HG03066 (cell line): ENCODE results near the gene TRIM41.

Experiments used
- ATAC-seq: cut with Tn5 transposase; IDR thresholded peaks from one replicate; pipeline ENCODE4 v1.9.1; 2021; ENCODE audit warnings: low read depth; ENCODE audit not compliant: unreplicated experiment

TRIM41 gene

GRCh38 chr5:181229996-181230395, 6.9 kb downstream of the TRIM41 start:
- ATAC-seq: no peak

DNA sequence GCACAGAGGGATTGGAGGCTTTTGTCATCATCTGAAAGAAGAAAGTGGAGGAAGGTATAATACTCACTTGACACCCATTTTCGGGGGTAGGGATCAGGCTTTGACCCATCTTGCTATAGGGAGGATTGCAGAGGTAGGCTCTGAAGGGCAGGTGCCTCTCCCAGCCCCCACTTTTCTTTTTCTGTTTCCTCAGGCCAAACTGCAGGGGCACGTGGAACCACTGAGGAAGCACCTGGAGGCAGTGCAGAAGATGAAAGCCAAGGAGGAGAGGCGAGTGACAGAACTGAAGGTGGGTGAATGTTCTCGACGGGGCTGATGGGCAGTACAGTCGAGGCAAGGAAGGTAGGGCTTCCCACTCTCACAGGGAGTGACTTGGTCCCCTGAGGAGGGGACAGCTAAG, 7.5 kb downstream of the TRIM41 start:
- no peak for ATAC-seq

DNA sequence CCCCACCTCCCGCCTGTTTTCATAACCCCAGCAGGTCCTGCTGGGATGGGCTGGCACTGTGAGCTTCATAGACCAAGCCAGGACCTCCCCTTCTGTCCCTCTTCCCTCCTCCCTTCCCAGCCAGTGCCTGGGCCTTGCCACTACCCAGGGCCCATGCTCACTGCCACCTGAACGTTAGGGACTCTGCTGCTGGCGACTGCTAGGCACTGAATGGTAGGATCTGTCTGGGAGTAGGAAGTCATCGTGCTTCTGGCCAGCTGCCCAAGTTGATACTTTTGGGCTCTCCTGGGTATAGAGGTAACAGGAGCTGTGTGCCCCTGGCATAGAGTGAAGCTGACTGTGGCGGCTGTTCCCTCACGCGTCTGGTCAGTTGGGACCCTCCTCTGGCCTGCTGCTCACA, 8.4 kb downstream of the TRIM41 start:
- no peak for ATAC-seq

- ATAC-seq: no peak
Observed at GRCh38 chr5:181232593-181232992, 9.5 kb downstream of the TRIM41 start.

GRCh38 chr5:181233088-181233800, 10.2 kb downstream of the TRIM41 start:
- ATAC-seq: no peak

GRCh38 chr5:181233801-181234454, 10.8 kb downstream of the TRIM41 start:
- ATAC-seq: no peak

- no peak for ATAC-seq
Observed at GRCh38 chr5:181234455-181235306, 11.6 kb downstream of the TRIM41 start.

GRCh38 chr5:181235323-181235688, 12.2 kb downstream of the TRIM41 start:
- ATAC-seq: no peak

- ATAC-seq: no peak
Observed at GRCh38 chr5:181235689-181236366, 12.7 kb downstream of the TRIM41 start.

- ATAC-seq: no peak
Observed at GRCh38 chr5:181236471-181236870, 13.4 kb downstream of the TRIM41 start.

GRCh38 chr5:181236954-181237641, 14.0 kb downstream of the TRIM41 start:
- ATAC-seq: no peak

DNA sequence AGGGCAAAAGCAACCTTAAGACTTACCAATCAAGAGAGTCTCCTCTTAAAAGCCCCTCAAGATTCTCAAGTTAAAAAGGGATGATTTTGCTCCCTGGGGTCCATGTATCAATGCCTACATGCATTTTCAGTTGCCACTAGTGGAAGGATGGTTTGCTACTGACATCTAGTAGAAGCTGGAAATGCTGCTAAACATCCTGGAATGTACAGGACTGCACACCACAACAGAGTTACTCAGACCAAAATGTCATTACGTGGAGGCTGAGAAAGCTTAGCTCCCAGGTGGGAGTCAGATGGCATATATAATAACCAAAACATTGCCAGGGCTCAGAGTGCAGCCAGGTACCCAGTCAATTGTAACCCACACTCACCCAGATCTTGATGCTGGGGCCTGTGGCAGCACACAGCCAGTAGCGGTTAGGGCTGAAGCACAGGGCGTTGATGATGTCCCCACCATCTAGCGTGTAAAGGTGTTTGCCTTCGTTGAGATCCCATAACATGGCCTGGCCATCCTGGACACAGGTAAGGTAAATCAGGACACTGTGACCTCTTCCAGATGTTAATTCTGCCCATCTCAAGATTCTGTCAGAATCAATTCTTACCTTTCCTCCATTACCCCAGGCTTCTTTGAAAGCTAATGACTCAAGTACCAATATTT, 14.8 kb downstream of the TRIM41 start:
- no peak for ATAC-seq

GRCh38 chr5:181239062-181239663, 16.1 kb downstream of the TRIM41 start:
- ATAC-seq: no peak

- ATAC-seq: no peak
Observed at GRCh38 chr5:181241393-181241975, 18.4 kb downstream of the TRIM41 start.

DNA sequence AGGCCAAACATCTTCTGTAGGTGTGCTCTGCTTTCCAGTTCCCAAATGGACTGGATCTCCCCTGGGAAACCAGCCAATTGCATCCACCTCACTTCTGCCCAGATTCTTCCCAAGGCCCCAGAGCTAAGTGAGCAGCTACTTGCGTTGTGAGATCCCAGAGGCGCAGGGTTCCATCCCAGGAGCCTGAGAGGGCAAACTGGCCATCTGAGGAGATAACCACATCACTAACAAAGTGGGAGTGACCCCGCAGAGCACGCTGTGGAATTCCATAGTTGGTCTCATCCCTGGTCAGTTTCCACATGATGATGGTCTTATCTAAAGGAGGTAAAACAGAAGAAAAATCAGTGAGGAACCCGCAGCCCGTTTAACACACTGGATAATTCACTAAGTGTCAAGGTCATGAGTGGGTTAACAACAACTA, 19.0 kb downstream of the TRIM41 start:
- no peak for ATAC-seq

DNA sequence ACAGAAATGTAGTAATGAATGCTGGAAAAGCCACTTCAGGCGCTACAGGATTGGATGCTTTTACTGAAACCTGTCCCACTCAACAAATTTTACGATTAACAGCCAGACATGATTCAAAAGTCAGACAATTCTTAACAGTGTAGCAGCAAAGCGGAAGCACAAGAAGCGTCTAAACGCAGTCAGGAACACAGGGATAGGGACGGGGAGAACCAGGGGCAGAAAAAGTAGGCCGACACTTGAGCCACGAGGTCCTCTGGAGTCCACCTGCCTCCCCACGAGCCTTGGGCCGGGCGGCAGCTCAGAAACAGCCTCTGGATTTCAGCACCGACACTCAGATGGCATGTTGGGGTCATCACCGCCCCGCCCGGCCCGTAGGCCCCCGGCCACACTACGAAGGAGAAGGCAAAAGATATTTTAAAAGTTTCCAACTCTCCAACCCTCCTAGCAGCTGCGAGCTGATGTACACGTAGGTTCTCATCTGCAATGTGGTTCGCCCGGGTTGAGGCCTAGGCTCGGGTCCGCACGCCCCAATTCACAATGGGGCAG, 20.0 kb downstream of the TRIM41 start:
- ATAC-seq: no peak

- peak; percentile 49 for ATAC-seq
Observed at GRCh38 chr5:181243564-181244343, 20.7 kb downstream of the TRIM41 start, which contains the start of gene RACK1. TSS of gene RACK1 (minus strand) at chr5:181243906. CDS start at chr5:181243800, 106 bp downstream.
